B cell (primary cell): ENCODE data around the gene ALPL.

Experiments
- CTCF ChIP-seq: fragments of 200-600 bp; IDR thresholded peaks from one replicate; pipeline ENCODE4 v1.8.0; 2022; ENCODE audit warnings: antibody characterized with exemption, mild to moderate bottlenecking
- EZH2 ChIP-seq: IDR thresholded peaks from 2 replicates; pipeline ENCODE4 v1.6.1; 2012; ENCODE audit warnings: borderline replicate concordance, low read depth, mild to moderate bottlenecking, moderate library complexity, low read length; ENCODE audit not compliant: insufficient read depth, poor library complexity, severe bottlenecking

- no peak for TF ChIP-seq CTCF
- TF ChIP-seq EZH2, result no peak
Measured at GRCh38 chr1:21510885-21511578, 1.8 kb downstream of the ALPL start.
